Lung (tissue), 12 donors: ENCODE data around the gene MICU1. TPM values are rescaled to one million over a fixed set of nuclear protein-coding genes. Genes with fewer than 3 reads are reported as not detected.

Experiments used
- ATAC-seq: fragments of 200-7000 bp; cut with Tn5 transposase; one replicate; pipeline ENCODE4 v1.9.1; 2020; ENCODE audit warnings: moderate number of reproducible peaks; ENCODE audit not compliant: insufficient read depth, low FRiP score
- DNase-seq, 3 donors: peaks; one replicate each; pipeline ENCODE4 v3.0.0-alpha.2; 2013 to 2017
- H3K27ac ChIP-seq, 2 donors: one replicate each; pipeline ENCODE4 v1.5.1; 2013; ENCODE audit warnings: mild to moderate bottlenecking in 2 of 2, moderate library complexity in 2 of 2, control low read depth in 1 of 2, inconsistent platforms in 1 of 2, low read depth in 1 of 2, low read length in 1 of 2
- H3K27me3 ChIP-seq, 3 donors: one replicate each; pipeline ENCODE4 v1.5.1; 2013; ENCODE audit warnings: low read length in 2 of 3; ENCODE audit not compliant: control insufficient read depth in 3 of 3, insufficient read depth in 3 of 3
- H3K36me3 ChIP-seq, 4 donors: one replicate each; pipeline ENCODE4 v1.5.1; 2013; ENCODE audit warnings: low read length in 4 of 4, mild to moderate bottlenecking in 1 of 4, moderate library complexity in 1 of 4; ENCODE audit not compliant: control insufficient read depth in 4 of 4, insufficient read depth in 4 of 4
- H3K4me1 ChIP-seq, 5 donors: one replicate each; pipeline ENCODE4 v1.5.1; 2013; ENCODE audit warnings: low read length in 5 of 5, mild to moderate bottlenecking in 2 of 5, moderate library complexity in 1 of 5; ENCODE audit not compliant: control insufficient read depth in 5 of 5, insufficient read depth in 5 of 5
- H3K4me3 ChIP-seq: one replicate; pipeline ENCODE4 v1.5.1; 2013; ENCODE audit warnings: mild to moderate bottlenecking, control low read depth, moderate library complexity
- H3K9ac ChIP-seq, 2 donors: one replicate each; pipeline ENCODE4 v1.5.1; 2013; ENCODE audit warnings: low read length in 2 of 2, control low read depth in 1 of 2; ENCODE audit not compliant: insufficient read depth in 1 of 2
- H3K9me3 ChIP-seq, 4 donors: one replicate each; pipeline ENCODE4 v1.5.1; 2013; ENCODE audit warnings: low read length in 3 of 4, mild to moderate bottlenecking in 1 of 4, moderate library complexity in 1 of 4; ENCODE audit not compliant: control insufficient read depth in 4 of 4, insufficient read depth in 3 of 4
- WGBS, 2 donors: extraction: QIAGEN DNeasy Blood & Tissue Kit; methylation state at CpG; one replicate each; pipeline ENCODE4 v1.1.7; 2013; 5-methylcytosine and 5-hydroxymethylcytosine counted together
- polyA plus RNA-seq, 2 donors: library from polyadenylated mRNA; stranded (reverse); fragments of 200-250 nt; gene quantifications; one replicate each; pipeline ENCODE4 v1.2.1, GENCODE V29; 2013
- total RNA-seq, 2 donors: library from RNA; depleted of rRNA in 1 of 2; stranded (reverse); fragments of >200 nt in 1 of 2; gene quantifications; one replicate each; pipeline ENCODE4 v1.2.1, GENCODE V29; 2014 to 2021
- TF ChIP-seq, protein P1 (sequence below): IDR thresholded peaks from 2 replicates; pipeline ENCODE4 v1.5.1; 2012; ENCODE audit warnings: mild to moderate bottlenecking; ENCODE audit errors: control extremely low read depth, extremely low read depth
- donor health status: control.
- donor health status: control.
- donor health status: Bipolar disorder and iron deficiency.
- donor health status: healthy.
- donor health status: DM: yes; HTN: yes; CAD: no.

MICU1 gene
- total and polyA plus RNA-seq, 4 donors = 41.9 to 86.4 (median 43.2) TPM

DNA sequence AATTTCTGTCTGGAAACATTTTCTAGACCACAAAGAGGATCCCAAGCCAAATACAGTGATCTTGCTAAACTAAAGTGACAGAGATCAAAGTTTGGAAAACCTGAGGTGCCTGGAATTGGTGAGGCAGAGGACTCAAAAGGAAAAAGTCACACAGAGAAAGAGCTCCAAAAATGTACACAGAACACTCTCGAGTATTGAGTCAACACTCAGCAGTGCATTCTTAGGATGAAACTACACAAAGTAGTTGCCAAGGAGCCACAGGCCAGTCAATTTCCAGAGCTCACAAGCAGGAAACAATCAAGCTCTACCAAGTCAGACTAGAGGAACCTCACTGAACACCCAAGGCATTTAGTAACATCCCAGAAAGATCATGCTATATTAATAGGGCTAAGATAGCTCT, 61.3 kb downstream of the MICU1 start:
- TF ChIP-seq, protein P1, sequence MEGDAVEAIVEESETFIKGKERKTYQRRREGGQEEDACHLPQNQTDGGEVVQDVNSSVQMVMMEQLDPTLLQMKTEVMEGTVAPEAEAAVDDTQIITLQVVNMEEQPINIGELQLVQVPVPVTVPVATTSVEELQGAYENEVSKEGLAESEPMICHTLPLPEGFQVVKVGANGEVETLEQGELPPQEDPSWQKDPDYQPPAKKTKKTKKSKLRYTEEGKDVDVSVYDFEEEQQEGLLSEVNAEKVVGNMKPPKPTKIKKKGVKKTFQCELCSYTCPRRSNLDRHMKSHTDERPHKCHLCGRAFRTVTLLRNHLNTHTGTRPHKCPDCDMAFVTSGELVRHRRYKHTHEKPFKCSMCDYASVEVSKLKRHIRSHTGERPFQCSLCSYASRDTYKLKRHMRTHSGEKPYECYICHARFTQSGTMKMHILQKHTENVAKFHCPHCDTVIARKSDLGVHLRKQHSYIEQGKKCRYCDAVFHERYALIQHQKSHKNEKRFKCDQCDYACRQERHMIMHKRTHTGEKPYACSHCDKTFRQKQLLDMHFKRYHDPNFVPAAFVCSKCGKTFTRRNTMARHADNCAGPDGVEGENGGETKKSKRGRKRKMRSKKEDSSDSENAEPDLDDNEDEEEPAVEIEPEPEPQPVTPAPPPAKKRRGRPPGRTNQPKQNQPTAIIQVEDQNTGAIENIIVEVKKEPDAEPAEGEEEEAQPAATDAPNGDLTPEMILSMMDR = no peak
- H3K9ac ChIP-seq = no peak overlapping the region
- DNase-seq = peak; percentile 20 to 60 (median 27)
- no peak overlapping the region for H3K27ac ChIP-seq
- peaks cover 0 to 4% (median 0%) of the 10 kb centered on the region in 5 donors for H3K4me1 ChIP-seq
- no peak overlapping the region for H3K4me3 ChIP-seq
- WGBS, 2 donors = 51 to 73% methylated on average over 1 of the region's 1 CpG
- ATAC-seq = peak; percentile 59
- no peaks in the 10 kb centered on the region for H3K27me3 ChIP-seq
- no peaks in the 10 kb centered on the region for H3K9me3 ChIP-seq
- peaks cover 3 to 18% (median 11%) of the 10 kb centered on the region in 4 donors for H3K36me3 ChIP-seq

GRCh38 chr10:72563327-72563932, 62.4 kb downstream of the MICU1 start:
- Histone ChIP-seq H3K27me3 (no peaks in the 10 kb centered on the region), H3K27ac (no peak overlapping the region), H3K9me3 (no peaks in the 10 kb centered on the region), H3K36me3 (peaks cover 6 to 18% (median 11%) of the 10 kb centered on the region in 4 donors), H3K4me1 (peaks cover 0 to 4% (median 0%) of the 10 kb centered on the region in 5 donors), H3K4me3 (no peak overlapping the region), H3K9ac (no peak overlapping the region)
- WGBS, 2 donors = 33 to 50% methylated on average over 6 of the region's 6 CpGs
- ATAC-seq = no peak
- TF ChIP-seq, protein P1 = no peak
- DNase-seq = no peak

- H3K4me1 ChIP-seq = peaks cover 0 to 2% (median 0%) of the 10 kb centered on the region in 5 donors
- TF ChIP-seq, protein P1 = no peak
- H3K27me3 ChIP-seq = no peaks in the 10 kb centered on the region
- no peak for ATAC-seq
- 70 to 80% methylated on average over 3 of the region's 3 CpGs for WGBS, 2 donors
- H3K27ac ChIP-seq = no peak overlapping the region
- no peak for DNase-seq
- no peak overlapping the region for H3K9ac ChIP-seq
- peaks cover 6 to 21% (median 11%) of the 10 kb centered on the region in 4 donors for H3K36me3 ChIP-seq
- no peak overlapping the region for H3K4me3 ChIP-seq
- H3K9me3 ChIP-seq = no peaks in the 10 kb centered on the region
Measured at GRCh38 chr10:72561745-72562166, 64.1 kb downstream of the MICU1 start.
